ENCODE measurements around the gene DUSP8.
A peak's percentile ranks its signal among the peaks of the same experiment; 100 is the strongest.

Gene DUSP8

DNA sequence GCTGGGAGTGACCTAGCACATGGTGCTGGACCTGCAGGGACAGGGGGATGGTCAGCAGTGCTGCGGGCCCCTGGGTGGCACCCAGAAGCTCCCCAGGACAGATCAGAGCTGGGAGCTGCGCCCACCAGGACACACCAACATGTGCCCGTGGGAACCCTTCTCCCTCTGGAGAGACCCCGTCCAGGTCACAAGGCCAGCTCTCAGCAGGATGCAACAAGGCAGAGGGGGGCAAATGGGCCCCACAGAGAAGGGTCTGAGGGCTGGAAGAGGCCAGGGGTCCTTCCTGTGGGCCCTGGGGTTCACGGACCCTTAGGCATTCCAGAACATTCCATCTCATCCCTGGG, 6.2 kb downstream of the DUSP8 start:
- H3K36me3 ChIP-seq (ENCODE audit: control insufficient read depth, insufficient read depth, low read length) = peaks cover 4% of the 10 kb centered on the region; the same call in 1 of the 2 replicates
- peaks cover 40% of the 10 kb centered on the region for H3K4me1 ChIP-seq (ENCODE audit: control insufficient read depth, insufficient read depth, low read length)
- H3K9ac ChIP-seq (ENCODE audit: low read length) = no peak overlapping the region
- no peaks in the 10 kb centered on the region for H3K9me3 ChIP-seq (ENCODE audit: control insufficient read depth, insufficient read depth, low read depth, low read length)
- H3K4me3 ChIP-seq (ENCODE audit: low read depth, low read length) = no peak overlapping the region
- no peak overlapping the region for H3K27ac ChIP-seq (ENCODE audit: low read depth, low read length)
- peaks cover 32% of the 10 kb centered on the region for H3K27me3 ChIP-seq (ENCODE audit: control insufficient read depth, insufficient read depth, low read length)

GRCh38 chr11:1565173-1565903, 6.7 kb downstream of the DUSP8 start:
- Histone ChIP-seq H3K9ac (ENCODE audit: low read length) (no peak overlapping the region), H3K27ac (ENCODE audit: low read depth, low read length) (no peak overlapping the region)

DNA sequence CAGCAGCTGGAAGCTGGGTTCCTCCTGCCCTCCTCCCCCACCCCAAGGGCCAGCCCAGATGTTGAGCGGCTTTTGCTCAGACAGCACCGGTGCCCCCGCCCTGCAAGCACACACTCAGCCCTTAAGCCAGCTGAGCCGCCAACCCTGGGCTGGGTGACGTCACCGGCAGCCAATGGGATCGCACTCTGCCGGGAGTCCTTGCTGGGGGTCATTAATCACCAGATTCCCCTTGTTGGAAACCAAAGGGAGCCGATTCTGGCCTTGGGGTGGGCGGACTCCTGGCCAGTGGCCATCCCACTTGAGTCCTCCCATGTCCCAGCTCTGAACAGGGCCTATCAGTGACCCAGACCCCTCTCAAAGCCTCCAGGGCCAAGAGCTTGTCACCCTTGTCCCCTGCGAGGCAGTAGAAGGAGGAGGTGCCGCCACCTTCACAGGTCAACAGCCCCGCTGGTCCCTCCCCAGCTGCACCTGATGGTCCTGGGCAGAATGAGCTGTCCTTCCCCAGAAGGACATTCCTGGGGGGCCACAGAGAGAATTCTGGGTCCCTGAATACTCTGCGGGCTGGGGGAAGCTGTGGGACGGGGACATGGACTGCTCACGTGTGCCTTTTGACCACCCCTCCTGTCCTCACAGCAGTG, 7.4 kb downstream of the DUSP8 start:
- peaks cover 32% of the 10 kb centered on the region for H3K27me3 ChIP-seq (ENCODE audit: control insufficient read depth, insufficient read depth, low read length)
- no peak overlapping the region for H3K27ac ChIP-seq (ENCODE audit: low read depth, low read length)
- H3K9ac ChIP-seq (ENCODE audit: low read length) = no peak overlapping the region

More at GRCh38 chr11:1565173-1565903, 6.7 kb downstream of the DUSP8 start:
- Histone ChIP-seq H3K4me3 (ENCODE audit: low read depth, low read length) (no peak overlapping the region), H3K36me3 (ENCODE audit: control insufficient read depth, insufficient read depth, low read length) (peaks cover 4% of the 10 kb centered on the region; the same call in 1 of the 2 replicates), H3K4me1 (ENCODE audit: control insufficient read depth, insufficient read depth, low read length) (peaks cover 40% of the 10 kb centered on the region), H3K27me3 (ENCODE audit: control insufficient read depth, insufficient read depth, low read length) (peaks cover 32% of the 10 kb centered on the region), H3K9me3 (ENCODE audit: control insufficient read depth, insufficient read depth, low read depth, low read length) (no peaks in the 10 kb centered on the region)

GRCh38 chr11:1563697-1564534, 8.2 kb downstream of the DUSP8 start:
- Histone ChIP-seq H3K4me1 (ENCODE audit: control insufficient read depth, insufficient read depth, low read length) (peaks cover 41% of the 10 kb centered on the region), H3K27ac (ENCODE audit: low read depth, low read length) (no peak overlapping the region), H3K9me3 (ENCODE audit: control insufficient read depth, insufficient read depth, low read depth, low read length) (no peaks in the 10 kb centered on the region), H3K36me3 (ENCODE audit: control insufficient read depth, insufficient read depth, low read length) (peaks cover 4% of the 10 kb centered on the region; the same call in 1 of the 2 replicates), H3K27me3 (ENCODE audit: control insufficient read depth, insufficient read depth, low read length) (peaks cover 32% of the 10 kb centered on the region), H3K9ac (ENCODE audit: low read length) (no peak overlapping the region), H3K4me3 (ENCODE audit: low read depth, low read length) (no peak overlapping the region)

More for the DNA sequence above, 7.4 kb downstream of the DUSP8 start:
- H3K9me3 ChIP-seq (ENCODE audit: control insufficient read depth, insufficient read depth, low read depth, low read length) = no peaks in the 10 kb centered on the region
- peak overlapping the region; percentile 14; the same call in 1 of the 2 replicates for H3K4me3 ChIP-seq (ENCODE audit: low read depth, low read length)
- peaks cover 39% of the 10 kb centered on the region for H3K4me1 ChIP-seq (ENCODE audit: control insufficient read depth, insufficient read depth, low read length)
- peaks cover 4% of the 10 kb centered on the region; the same call in 1 of the 2 replicates for H3K36me3 ChIP-seq (ENCODE audit: control insufficient read depth, insufficient read depth, low read length)

DNA sequence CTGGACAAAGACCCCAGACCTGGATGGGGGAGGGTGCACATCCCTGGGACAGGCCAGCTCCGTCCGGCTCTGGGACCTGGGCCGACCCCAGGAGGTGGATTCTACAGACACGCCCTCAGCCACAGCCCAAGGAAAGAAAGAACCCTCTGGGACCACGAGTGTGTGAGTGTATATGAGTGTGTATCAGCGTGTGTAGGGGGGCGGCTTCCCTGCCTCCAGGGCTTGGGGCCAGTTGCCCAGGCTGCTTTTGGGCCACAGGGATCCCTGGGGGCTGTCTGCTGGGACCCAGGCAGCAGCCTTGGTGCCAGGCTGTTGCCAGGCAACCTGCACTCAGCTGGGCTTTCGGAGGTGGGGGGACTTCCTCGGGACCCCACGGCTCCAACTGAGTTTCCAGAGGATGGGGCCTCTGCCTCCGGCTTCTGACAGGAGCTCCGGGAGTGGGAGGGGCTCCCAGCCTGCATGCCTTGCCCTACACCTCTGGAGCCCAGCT, 8.9 kb downstream of the DUSP8 start:
- H3K36me3 ChIP-seq (ENCODE audit: control insufficient read depth, insufficient read depth, low read length) = peaks cover 4% of the 10 kb centered on the region; the same call in 1 of the 2 replicates
- no peak overlapping the region for H3K4me3 ChIP-seq (ENCODE audit: low read depth, low read length)
- no peak overlapping the region for H3K9ac ChIP-seq (ENCODE audit: low read length)
- H3K27ac ChIP-seq (ENCODE audit: low read depth, low read length) = no peak overlapping the region
- peaks cover 36% of the 10 kb centered on the region for H3K27me3 ChIP-seq (ENCODE audit: control insufficient read depth, insufficient read depth, low read length)
- peaks cover 41% of the 10 kb centered on the region for H3K4me1 ChIP-seq (ENCODE audit: control insufficient read depth, insufficient read depth, low read length)
- no peaks in the 10 kb centered on the region for H3K9me3 ChIP-seq (ENCODE audit: control insufficient read depth, insufficient read depth, low read depth, low read length)

- peaks cover 4% of the 10 kb centered on the region; the same call in 1 of the 2 replicates for H3K36me3 ChIP-seq (ENCODE audit: control insufficient read depth, insufficient read depth, low read length)
- peaks cover 39% of the 10 kb centered on the region for H3K4me1 ChIP-seq (ENCODE audit: control insufficient read depth, insufficient read depth, low read length)
- no peaks in the 10 kb centered on the region for H3K9me3 ChIP-seq (ENCODE audit: control insufficient read depth, insufficient read depth, low read depth, low read length)
- H3K27ac ChIP-seq (ENCODE audit: low read depth, low read length) = no peak overlapping the region
- H3K4me3 ChIP-seq (ENCODE audit: low read depth, low read length) = no peak overlapping the region
- H3K9ac ChIP-seq (ENCODE audit: low read length) = no peak overlapping the region
- peaks cover 41% of the 10 kb centered on the region for H3K27me3 ChIP-seq (ENCODE audit: control insufficient read depth, insufficient read depth, low read length)
Measured at GRCh38 chr11:1562469-1563148, 9.5 kb downstream of the DUSP8 start.

GRCh38 chr11:1561955-1562354, 10.1 kb downstream of the DUSP8 start:
- H3K4me3 ChIP-seq (ENCODE audit: low read depth, low read length) = no peak overlapping the region
- H3K27me3 ChIP-seq (ENCODE audit: control insufficient read depth, insufficient read depth, low read length) = peaks cover 47% of the 10 kb centered on the region
- H3K9me3 ChIP-seq (ENCODE audit: control insufficient read depth, insufficient read depth, low read depth, low read length) = no peaks in the 10 kb centered on the region
- no peak overlapping the region for H3K27ac ChIP-seq (ENCODE audit: low read depth, low read length)
- H3K9ac ChIP-seq (ENCODE audit: low read length) = no peak overlapping the region
- H3K4me1 ChIP-seq (ENCODE audit: control insufficient read depth, insufficient read depth, low read length) = peaks cover 34% of the 10 kb centered on the region
- H3K36me3 ChIP-seq (ENCODE audit: control insufficient read depth, insufficient read depth, low read length) = peaks cover 8% of the 10 kb centered on the region; the same call in 1 of the 2 replicates

DNA sequence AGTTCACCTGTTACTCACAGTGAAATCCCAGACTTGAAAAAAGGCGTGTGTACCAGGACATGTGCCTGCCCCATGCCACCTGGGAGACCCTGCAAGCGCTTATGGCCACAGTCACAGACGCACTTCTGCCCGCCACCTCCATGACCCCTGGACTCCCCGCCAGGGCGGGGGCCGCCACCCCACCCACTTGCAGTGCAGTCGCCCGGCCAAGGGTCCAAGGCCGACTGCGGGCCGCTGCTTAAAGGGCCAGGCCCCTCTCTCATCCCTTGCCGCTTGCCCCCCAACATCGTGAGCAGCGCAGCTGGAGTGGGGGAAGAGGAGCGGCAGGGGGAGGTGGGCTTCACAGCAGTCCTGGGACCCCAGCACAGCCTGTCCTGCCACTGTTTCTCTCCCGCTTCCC, 10.8 kb downstream of the DUSP8 start:
- Histone ChIP-seq H3K36me3 (ENCODE audit: control insufficient read depth, insufficient read depth, low read length) (peaks cover 8% of the 10 kb centered on the region; the same call in 1 of the 2 replicates), H3K9me3 (ENCODE audit: control insufficient read depth, insufficient read depth, low read depth, low read length) (no peaks in the 10 kb centered on the region), H3K4me1 (ENCODE audit: control insufficient read depth, insufficient read depth, low read length) (peaks cover 34% of the 10 kb centered on the region), H3K27ac (ENCODE audit: low read depth, low read length) (no peak overlapping the region), H3K27me3 (ENCODE audit: control insufficient read depth, insufficient read depth, low read length) (peaks cover 54% of the 10 kb centered on the region), H3K4me3 (ENCODE audit: low read depth, low read length) (no peak overlapping the region), H3K9ac (ENCODE audit: low read length) (no peak overlapping the region)

- H3K4me1 ChIP-seq (ENCODE audit: control insufficient read depth, insufficient read depth, low read length) = peaks cover 35% of the 10 kb centered on the region
- peaks cover 57% of the 10 kb centered on the region for H3K27me3 ChIP-seq (ENCODE audit: control insufficient read depth, insufficient read depth, low read length)
- no peaks in the 10 kb centered on the region for H3K9me3 ChIP-seq (ENCODE audit: control insufficient read depth, insufficient read depth, low read depth, low read length)
- no peak overlapping the region for H3K27ac ChIP-seq (ENCODE audit: low read depth, low read length)
- no peak overlapping the region for H3K4me3 ChIP-seq (ENCODE audit: low read depth, low read length)
- H3K36me3 ChIP-seq (ENCODE audit: control insufficient read depth, insufficient read depth, low read length) = peaks cover 8% of the 10 kb centered on the region; the same call in 1 of the 2 replicates
- H3K9ac ChIP-seq (ENCODE audit: low read length) = no peak overlapping the region
Measured at GRCh38 chr11:1560649-1561251, 11.3 kb downstream of the DUSP8 start.

- H3K9me3 ChIP-seq (ENCODE audit: control insufficient read depth, insufficient read depth, low read depth, low read length) = no peaks in the 10 kb centered on the region
- peaks cover 41% of the 10 kb centered on the region for H3K4me1 ChIP-seq (ENCODE audit: control insufficient read depth, insufficient read depth, low read length)
- no peak overlapping the region for H3K9ac ChIP-seq (ENCODE audit: low read length)
- H3K4me3 ChIP-seq (ENCODE audit: low read depth, low read length) = no peak overlapping the region
- H3K27ac ChIP-seq (ENCODE audit: low read depth, low read length) = no peak overlapping the region
- H3K36me3 ChIP-seq (ENCODE audit: control insufficient read depth, insufficient read depth, low read length) = peaks cover 8% of the 10 kb centered on the region; the same call in 1 of the 2 replicates
- peaks cover 58% of the 10 kb centered on the region for H3K27me3 ChIP-seq (ENCODE audit: control insufficient read depth, insufficient read depth, low read length)
Measured at GRCh38 chr11:1560002-1560648, 11.9 kb downstream of the DUSP8 start.

All from HUES6 (cell line).